ENCODE measurements around the gene TOM1L2.
A peak's percentile ranks its signal among the peaks of the same experiment; 100 is the strongest.
"Not testable (repeated sequence)": the region's sequence is repeated elsewhere in the genome, so short reads cannot be mapped to it uniquely, and the experiment has no call there.

TOM1L2 gene

GRCh38 chr17:18006495-18007239 is 34.5 kb upstream of the TOM1L2 start:
- no peaks in the 10 kb centered on the region for H3K9me3 Mint-ChIP-seq
- H3K27ac Mint-ChIP-seq = no peak overlapping the region
- DNase-seq (no peak), ATAC-seq (replicated peaks) (no peak)
- no peak overlapping the region for H3K4me3 Mint-ChIP-seq
- peaks cover 8% of the 10 kb centered on the region for H3K36me3 Mint-ChIP-seq (ENCODE audit: insufficient read depth)
- no peaks in the 10 kb centered on the region for H3K27me3 Mint-ChIP-seq
- peaks cover 2 to 3% of the 10 kb centered on the region in 2 donors for H3K4me1 Mint-ChIP-seq (ENCODE audit: low read depth in 2 of 2)

DNA sequence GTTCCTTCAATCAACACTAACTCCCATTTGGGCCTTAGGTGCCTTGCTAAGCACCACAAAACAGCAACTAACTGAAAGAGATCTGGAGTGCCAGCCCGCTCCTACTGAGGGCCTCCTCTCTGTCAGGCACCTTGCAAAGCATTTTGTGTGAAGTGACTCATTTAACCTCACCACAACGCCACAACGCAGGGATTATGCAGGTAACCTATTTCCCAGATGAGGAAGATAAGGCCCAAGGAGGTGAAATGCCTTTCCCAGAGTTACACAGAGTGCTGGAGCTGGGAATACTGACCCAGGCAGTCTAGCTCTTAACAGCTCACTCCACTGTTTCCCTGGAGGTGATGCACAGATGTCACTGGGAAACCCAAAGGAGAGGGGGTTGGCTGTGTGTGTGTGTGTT is 33.3 kb upstream of the TOM1L2 start:
- Mint-ChIP-seq H3K9me3 (no peaks in the 10 kb centered on the region), H3K4me3 (no peak overlapping the region), H3K27ac (no peak overlapping the region), H3K27me3 (no peaks in the 10 kb centered on the region), H3K4me1 (ENCODE audit: low read depth in 2 of 2) (peaks cover 2 to 3% of the 10 kb centered on the region in 2 donors), H3K36me3 (ENCODE audit: insufficient read depth) (peaks cover 8% of the 10 kb centered on the region)
- DNase-seq = no peak
- no peak for ATAC-seq (replicated peaks)

DNA sequence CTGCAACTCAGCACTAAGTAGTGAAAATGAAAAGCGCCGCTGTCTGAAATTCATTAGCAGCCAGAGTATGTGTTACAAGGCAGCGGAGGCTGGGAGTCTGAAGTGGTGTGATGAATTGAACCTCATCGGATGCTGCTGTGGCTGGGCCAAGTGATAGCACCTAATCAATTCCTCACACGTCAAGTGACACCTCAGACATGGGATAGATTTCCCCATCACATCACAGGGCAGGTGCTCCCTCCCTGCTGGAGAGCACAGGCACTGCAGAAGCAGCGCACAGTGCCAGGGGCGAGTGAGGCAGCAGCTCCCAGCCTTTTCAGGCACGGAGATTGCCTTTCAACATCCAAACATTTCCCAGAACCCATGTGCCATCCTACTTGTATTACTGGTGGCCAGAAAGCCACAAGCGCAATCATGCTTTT is 32.7 kb upstream of the TOM1L2 start:
- H3K9me3 Mint-ChIP-seq = no peaks in the 10 kb centered on the region
- peaks cover 2 to 3% of the 10 kb centered on the region in 2 donors for H3K4me1 Mint-ChIP-seq (ENCODE audit: low read depth in 2 of 2)
- no peak for DNase-seq
- H3K36me3 Mint-ChIP-seq (ENCODE audit: insufficient read depth) = peaks cover 8% of the 10 kb centered on the region
- ATAC-seq (replicated peaks) = no peak
- H3K4me3 Mint-ChIP-seq = no peak overlapping the region
- H3K27ac Mint-ChIP-seq = no peak overlapping the region
- H3K27me3 Mint-ChIP-seq = no peaks in the 10 kb centered on the region

DNA sequence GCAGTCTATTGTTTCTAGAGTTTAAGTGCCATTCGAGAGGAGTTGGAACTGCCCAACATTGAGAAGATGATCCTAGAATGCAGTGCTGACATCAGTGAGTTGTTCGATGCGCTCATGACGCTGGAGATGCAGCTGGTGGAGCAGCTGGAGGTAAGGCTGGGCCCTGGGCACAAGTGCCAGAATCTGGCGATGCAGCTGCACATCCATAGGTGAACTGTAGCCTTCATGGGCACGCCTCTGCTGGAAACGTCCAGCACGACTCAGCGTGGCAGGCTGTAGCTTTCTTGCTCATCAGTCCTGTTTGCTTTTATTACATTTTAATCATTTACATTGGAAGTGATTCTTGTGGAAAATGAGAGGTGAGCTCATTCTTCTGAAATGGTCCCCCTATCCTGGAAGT is 32.1 kb upstream of the TOM1L2 start:
- Mint-ChIP-seq H3K4me1 (ENCODE audit: low read depth in 2 of 2) (peaks cover 2 to 3% of the 10 kb centered on the region in 2 donors), H3K4me3 (no peak overlapping the region), H3K27me3 (no peaks in the 10 kb centered on the region), H3K36me3 (ENCODE audit: insufficient read depth) (peaks cover 8% of the 10 kb centered on the region), H3K9me3 (no peaks in the 10 kb centered on the region), H3K27ac (no peak overlapping the region)
- ATAC-seq (replicated peaks) (no peak), DNase-seq (no peak)

DNA sequence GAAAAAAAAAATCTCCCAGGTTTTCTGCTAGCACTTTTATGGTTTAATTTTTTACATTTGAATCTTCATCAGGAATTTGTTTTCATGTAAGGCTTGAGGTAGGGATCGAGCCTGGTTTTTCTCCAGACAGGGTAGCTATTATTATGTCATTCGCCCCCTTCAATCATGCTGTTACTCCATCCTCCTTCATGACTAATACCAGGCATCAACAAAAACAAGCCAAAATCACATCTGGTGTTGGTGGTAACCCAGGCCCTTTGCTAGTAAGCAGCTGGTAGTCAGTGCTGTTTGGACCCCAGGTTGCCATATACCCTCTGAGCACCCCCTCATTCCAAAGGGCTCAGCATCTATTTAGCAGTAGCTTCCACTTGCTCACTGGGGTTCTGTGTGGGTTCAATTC is 30.0 kb upstream of the TOM1L2 start:
- Mint-ChIP-seq H3K9me3 (no peaks in the 10 kb centered on the region), H3K27me3 (no peaks in the 10 kb centered on the region), H3K27ac (no peak overlapping the region), H3K36me3 (ENCODE audit: insufficient read depth) (peaks cover 3% of the 10 kb centered on the region), H3K4me3 (no peak overlapping the region), H3K4me1 (ENCODE audit: low read depth in 2 of 2) (peaks cover 2 to 3% of the 10 kb centered on the region in 2 donors)
- DNase-seq (no peak), ATAC-seq (replicated peaks) (no peak)

DNA sequence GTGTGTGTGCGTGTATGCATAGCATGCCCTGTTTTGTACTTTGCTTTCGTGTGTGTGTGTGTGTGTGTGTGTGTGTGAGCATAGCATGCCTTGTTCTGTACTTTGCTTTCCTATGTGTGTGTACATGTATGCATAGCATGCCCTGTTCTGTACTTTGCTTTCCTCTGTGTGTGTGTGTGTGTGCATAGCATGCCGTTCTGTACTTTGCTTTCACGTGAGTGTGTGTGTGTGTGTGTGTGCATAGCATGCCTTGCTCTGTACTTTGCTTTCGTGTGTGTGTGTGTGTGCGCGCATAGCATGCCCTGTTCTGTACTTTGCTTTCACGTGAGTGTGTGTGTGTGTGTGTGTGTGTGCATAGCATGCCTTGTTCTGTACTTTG is 27.8 kb upstream of the TOM1L2 start:
- Mint-ChIP-seq H3K4me1 (ENCODE audit: low read depth in 2 of 2) (no peaks in the 10 kb centered on the region), H3K4me3 (no peak overlapping the region), H3K27ac (no peak overlapping the region), H3K36me3 (ENCODE audit: insufficient read depth) (peaks cover 3% of the 10 kb centered on the region), H3K9me3 (no peaks in the 10 kb centered on the region), H3K27me3 (no peaks in the 10 kb centered on the region)
- ATAC-seq (replicated peaks) = no peak
- no peak for DNase-seq

DNA sequence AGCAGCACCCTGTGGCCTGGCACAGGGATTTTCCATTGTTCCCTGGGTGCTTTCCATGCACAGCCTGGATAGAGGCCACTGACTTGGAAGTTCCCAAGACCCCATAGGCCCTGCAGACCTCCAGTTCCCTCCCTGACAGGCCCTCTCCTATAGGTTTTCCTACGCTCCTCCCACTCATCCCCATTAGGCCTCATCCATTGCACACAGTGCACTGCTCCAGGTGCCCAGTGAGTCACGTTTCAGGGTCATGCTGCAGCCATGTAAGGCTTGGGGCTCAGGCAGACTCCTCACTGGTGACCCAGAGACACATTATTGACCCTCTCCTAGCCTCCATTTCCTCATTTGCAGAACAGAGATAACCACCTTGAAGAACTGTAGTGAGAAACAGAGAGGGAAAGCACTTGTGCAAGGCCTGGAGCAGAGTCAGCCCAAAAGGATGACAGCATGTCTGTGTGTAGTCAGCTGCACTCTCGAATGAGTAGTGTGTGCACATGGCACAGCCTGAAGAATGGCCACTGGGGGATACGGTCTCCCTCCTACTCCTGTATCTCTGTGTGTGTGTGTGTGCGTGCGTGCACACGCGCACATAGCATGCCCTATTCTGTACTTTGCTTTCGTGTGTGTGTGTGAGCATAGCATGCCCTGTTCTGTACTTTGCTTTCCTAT is 27.3 kb upstream of the TOM1L2 start:
- Mint-ChIP-seq H3K4me3 (no peak overlapping the region), H3K27ac (peak overlapping the region in 1 of 2 donors; percentile 25)
- no peak for DNase-seq

DNA sequence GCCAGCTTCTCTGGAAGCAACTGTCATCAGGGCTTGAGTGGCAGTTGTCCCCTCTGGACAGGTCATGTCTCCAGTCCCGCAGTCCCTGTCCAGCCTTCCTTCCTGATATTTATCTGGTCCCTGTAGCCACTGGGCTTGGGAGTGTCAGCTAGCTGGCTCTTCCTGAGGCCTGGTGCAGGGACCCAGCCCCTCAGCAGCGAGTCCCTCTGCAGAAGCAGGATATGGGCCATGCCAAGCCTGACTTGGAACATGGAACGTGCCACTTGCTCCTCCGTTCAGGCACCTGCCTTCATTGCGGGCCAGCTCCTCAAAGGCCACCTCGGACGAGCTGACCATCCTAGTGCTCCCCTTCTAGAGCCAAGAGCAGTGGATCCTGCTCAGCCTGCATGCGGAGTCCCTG is 26.7 kb upstream of the TOM1L2 start:
- ATAC-seq (replicated peaks) (no peak), DNase-seq (no peak)
- H3K4me3 Mint-ChIP-seq = no peak overlapping the region
- peaks cover 3% of the 10 kb centered on the region for H3K36me3 Mint-ChIP-seq (ENCODE audit: insufficient read depth)
- H3K4me1 Mint-ChIP-seq (ENCODE audit: low read depth in 2 of 2) = no peaks in the 10 kb centered on the region
- peak overlapping the region in 1 of 2 donors; percentile 25 for H3K27ac Mint-ChIP-seq
- no peaks in the 10 kb centered on the region for H3K9me3 Mint-ChIP-seq
- no peaks in the 10 kb centered on the region for H3K27me3 Mint-ChIP-seq

More for the DNA sequence above, 27.3 kb upstream of the TOM1L2 start:
- Mint-ChIP-seq H3K36me3 (ENCODE audit: insufficient read depth) (peaks cover 3% of the 10 kb centered on the region), H3K27me3 (no peaks in the 10 kb centered on the region), H3K4me1 (ENCODE audit: low read depth in 2 of 2) (no peaks in the 10 kb centered on the region), H3K9me3 (no peaks in the 10 kb centered on the region)
- ATAC-seq (replicated peaks) = no peak

GRCh38 chr17:17995887-17996286 is 23.7 kb upstream of the TOM1L2 start:
- not testable (repeated sequence) for H3K27ac Mint-ChIP-seq; H3K9me3 Mint-ChIP-seq; ATAC-seq (replicated peaks); H3K36me3 Mint-ChIP-seq (ENCODE audit: insufficient read depth); H3K27me3 Mint-ChIP-seq; DNase-seq; H3K4me3 Mint-ChIP-seq; H3K4me1 Mint-ChIP-seq (ENCODE audit: low read depth in 2 of 2)

- Mint-ChIP-seq H3K4me3 (no peak overlapping the region), H3K9me3 (no peaks in the 10 kb centered on the region), H3K36me3 (ENCODE audit: insufficient read depth) (peaks cover 3% of the 10 kb centered on the region), H3K4me1 (ENCODE audit: low read depth in 2 of 2) (no peaks in the 10 kb centered on the region), H3K27me3 (no peaks in the 10 kb centered on the region), H3K27ac (peak overlapping the region in 1 of 2 donors; percentile 24)
- ATAC-seq (replicated peaks) (no peak), DNase-seq (no peak)
Measured at GRCh38 chr17:17994271-17995069, 22.3 kb upstream of the TOM1L2 start.

- no peak overlapping the region for H3K27ac Mint-ChIP-seq
- H3K4me1 Mint-ChIP-seq (ENCODE audit: low read depth in 2 of 2) = no peaks in the 10 kb centered on the region
- no peaks in the 10 kb centered on the region for H3K9me3 Mint-ChIP-seq
- no peak for DNase-seq
- no peak for ATAC-seq (replicated peaks)
- no peaks in the 10 kb centered on the region for H3K27me3 Mint-ChIP-seq
- peaks cover 3% of the 10 kb centered on the region for H3K36me3 Mint-ChIP-seq (ENCODE audit: insufficient read depth)
- H3K4me3 Mint-ChIP-seq = no peak overlapping the region
Measured at GRCh38 chr17:17993852-17994251, 21.7 kb upstream of the TOM1L2 start.

GRCh38 chr17:17993366-17993765 is 21.2 kb upstream of the TOM1L2 start:
- H3K9me3 Mint-ChIP-seq = no peaks in the 10 kb centered on the region
- peak overlapping the region in 1 of 2 donors; percentile 68 for H3K27ac Mint-ChIP-seq
- no peak overlapping the region for H3K4me3 Mint-ChIP-seq
- H3K36me3 Mint-ChIP-seq (ENCODE audit: insufficient read depth) = peaks cover under 1% of the 10 kb centered on the region
- H3K27me3 Mint-ChIP-seq = no peaks in the 10 kb centered on the region
- ATAC-seq (replicated peaks) = no peak
- DNase-seq = no peak
- no peaks in the 10 kb centered on the region for H3K4me1 Mint-ChIP-seq (ENCODE audit: low read depth in 2 of 2)

GRCh38 chr17:17990282-17990681 is 18.1 kb upstream of the TOM1L2 start:
- Mint-ChIP-seq H3K36me3 (ENCODE audit: insufficient read depth) (no peaks in the 10 kb centered on the region), H3K4me1 (ENCODE audit: low read depth in 2 of 2) (no peaks in the 10 kb centered on the region), H3K9me3 (no peaks in the 10 kb centered on the region), H3K4me3 (no peak overlapping the region), H3K27ac (no peak overlapping the region), H3K27me3 (no peaks in the 10 kb centered on the region)
- ATAC-seq (replicated peaks) = no peak
- DNase-seq = no peak

GRCh38 chr17:17989618-17990017 is 17.4 kb upstream of the TOM1L2 start:
- no peaks in the 10 kb centered on the region for H3K4me1 Mint-ChIP-seq (ENCODE audit: low read depth in 2 of 2)
- ATAC-seq (replicated peaks) = no peak
- no peak overlapping the region for H3K27ac Mint-ChIP-seq
- no peak overlapping the region for H3K4me3 Mint-ChIP-seq
- H3K36me3 Mint-ChIP-seq (ENCODE audit: insufficient read depth) = no peaks in the 10 kb centered on the region
- no peaks in the 10 kb centered on the region for H3K27me3 Mint-ChIP-seq
- H3K9me3 Mint-ChIP-seq = no peaks in the 10 kb centered on the region
- DNase-seq = no peak
